KMS-11 (cell line): Measurements from ENCODE around the gene TLX2.

Source experiments
- H2AFZ ChIP-seq: fragments of 200-600 bp; sonication (generic); 2 replicates; pipeline ENCODE4 v1.6.1; 2016; ENCODE audit warnings: antibody characterized with exemption, mixed run types, low read depth
- H3K27ac ChIP-seq: fragments of 200-600 bp; sonication (generic); 2 replicates; pipeline ENCODE4 v1.6.1; 2016; ENCODE audit warnings: mild to moderate bottlenecking, mixed run types
- H3K27me3 ChIP-seq: fragments of 200-600 bp; sonication (generic); 2 replicates; pipeline ENCODE4 v1.6.1; 2017; ENCODE audit warnings: mild to moderate bottlenecking, low read depth, mixed run types, moderate library complexity; ENCODE audit not compliant: insufficient read depth
- H3K36me3 ChIP-seq: fragments of 200-600 bp; sonication (generic); 2 replicates; pipeline ENCODE4 v1.6.1; 2017; ENCODE audit warnings: mild to moderate bottlenecking, mixed run types; ENCODE audit not compliant: insufficient read depth
- H3K4me1 ChIP-seq: fragments of 200-600 bp; sonication (generic); 2 replicates; pipeline ENCODE4 v1.6.1; 2016; ENCODE audit warnings: mild to moderate bottlenecking, low read depth, mixed run types; ENCODE audit not compliant: poor library complexity, severe bottlenecking
- H3K4me2 ChIP-seq: fragments of 200-600 bp; sonication (generic); 2 replicates; pipeline ENCODE4 v1.7.0; 2016; ENCODE audit warnings: mild to moderate bottlenecking, mixed run types
- H3K4me3 ChIP-seq: fragments of 200-600 bp; sonication (generic); IDR thresholded peaks from 2 replicates; pipeline ENCODE4 v1.6.1; 2017; ENCODE audit warnings: low read depth, low read length, mixed read lengths; ENCODE audit not compliant: insufficient read depth
- H3K79me2 ChIP-seq: fragments of 200-600 bp; sonication (generic); 2 replicates; pipeline ENCODE4 v1.6.1; 2016; ENCODE audit warnings: low read depth, mixed run types; ENCODE audit not compliant: insufficient read depth
- H3K9ac ChIP-seq: fragments of 200-600 bp; sonication (generic); 2 replicates; pipeline ENCODE4 v1.6.1; 2016; ENCODE audit warnings: mild to moderate bottlenecking, mixed run types
- H4K20me1 ChIP-seq: fragments of 200-600 bp; sonication (generic); 2 replicates; pipeline ENCODE4 v1.6.1; 2016; ENCODE audit warnings: mild to moderate bottlenecking, mixed run types; ENCODE audit not compliant: insufficient read depth
- TF ChIP-seq, protein P1 (sequence below): fragments of 200-600 bp; sonication (generic); conservative IDR thresholded peaks from 2 replicates; pipeline ENCODE4 v1.6.1; 2017; ENCODE audit warnings: low read depth, mild to moderate bottlenecking, antibody characterized with exemption, low read length, moderate library complexity, mixed read lengths

The TLX2 gene

DNA sequence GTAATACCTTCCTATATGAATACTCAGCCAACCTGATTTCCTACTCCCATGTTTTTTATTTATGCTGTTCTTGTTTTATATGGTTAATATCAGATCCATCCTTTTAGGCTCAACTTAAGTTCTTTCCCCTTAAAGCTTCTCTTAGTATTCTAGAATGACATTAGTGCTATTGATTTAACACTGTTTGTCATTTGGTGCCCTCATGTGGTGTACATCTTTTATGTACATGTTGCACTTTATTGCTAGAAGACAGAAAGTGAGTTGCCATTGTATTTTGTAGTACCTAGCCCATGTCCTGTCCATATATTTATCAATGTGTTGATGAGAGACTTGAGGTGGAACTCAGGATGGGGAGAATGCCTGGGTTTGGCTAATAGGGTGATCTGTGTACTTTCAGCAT lies 18.0 kb downstream of the TLX2 start:
- Histone ChIP-seq H3K27ac (no peak overlapping the region), H4K20me1 (no peaks in the 10 kb centered on the region), H3K4me3 (no peak overlapping the region), H2AFZ (no peak overlapping the region), H3K9ac (no peak overlapping the region), H3K4me1 (peaks cover 22% of the 10 kb centered on the region), H3K27me3 (no peaks in the 10 kb centered on the region), H3K36me3 (no peaks in the 10 kb centered on the region; the same call in 1 of the 2 replicates), H3K4me2 (no peak overlapping the region), H3K79me2 (peaks cover 30% of the 10 kb centered on the region)
- TF ChIP-seq, protein P1, sequence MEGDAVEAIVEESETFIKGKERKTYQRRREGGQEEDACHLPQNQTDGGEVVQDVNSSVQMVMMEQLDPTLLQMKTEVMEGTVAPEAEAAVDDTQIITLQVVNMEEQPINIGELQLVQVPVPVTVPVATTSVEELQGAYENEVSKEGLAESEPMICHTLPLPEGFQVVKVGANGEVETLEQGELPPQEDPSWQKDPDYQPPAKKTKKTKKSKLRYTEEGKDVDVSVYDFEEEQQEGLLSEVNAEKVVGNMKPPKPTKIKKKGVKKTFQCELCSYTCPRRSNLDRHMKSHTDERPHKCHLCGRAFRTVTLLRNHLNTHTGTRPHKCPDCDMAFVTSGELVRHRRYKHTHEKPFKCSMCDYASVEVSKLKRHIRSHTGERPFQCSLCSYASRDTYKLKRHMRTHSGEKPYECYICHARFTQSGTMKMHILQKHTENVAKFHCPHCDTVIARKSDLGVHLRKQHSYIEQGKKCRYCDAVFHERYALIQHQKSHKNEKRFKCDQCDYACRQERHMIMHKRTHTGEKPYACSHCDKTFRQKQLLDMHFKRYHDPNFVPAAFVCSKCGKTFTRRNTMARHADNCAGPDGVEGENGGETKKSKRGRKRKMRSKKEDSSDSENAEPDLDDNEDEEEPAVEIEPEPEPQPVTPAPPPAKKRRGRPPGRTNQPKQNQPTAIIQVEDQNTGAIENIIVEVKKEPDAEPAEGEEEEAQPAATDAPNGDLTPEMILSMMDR: peak; percentile 51; the same call in 1 of the 2 replicates

DNA sequence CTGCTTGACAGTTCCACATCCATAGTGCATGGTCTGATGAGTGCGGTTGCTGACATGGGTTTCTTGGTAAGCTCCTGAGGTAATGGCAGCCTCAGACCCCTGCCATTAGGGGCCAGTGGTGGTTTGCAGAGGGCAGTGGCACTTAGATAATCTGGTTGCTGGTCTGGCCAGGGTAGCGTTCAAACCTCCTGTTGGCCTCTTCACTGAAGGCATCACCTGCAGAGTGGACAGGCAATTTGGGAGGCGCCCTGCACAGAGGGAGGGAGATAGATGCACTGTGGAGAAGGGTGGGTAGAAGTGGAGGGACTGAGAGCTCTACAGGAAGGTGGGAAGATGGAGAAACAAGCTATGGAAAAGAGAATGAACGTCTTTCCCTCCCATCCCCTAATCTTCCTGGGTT lies 19.2 kb downstream of the TLX2 start:
- Histone ChIP-seq H3K4me2 (no peak overlapping the region), H3K79me2 (peaks cover 18% of the 10 kb centered on the region), H3K27me3 (no peaks in the 10 kb centered on the region; the same call in 1 of the 2 replicates), H3K4me3 (no peak overlapping the region), H2AFZ (no peak overlapping the region), H3K9ac (no peak overlapping the region), H3K4me1 (peaks cover 13% of the 10 kb centered on the region), H4K20me1 (no peaks in the 10 kb centered on the region), H3K36me3 (no peaks in the 10 kb centered on the region), H3K27ac (no peak overlapping the region)
- TF ChIP-seq, protein P1: no peak

DNA sequence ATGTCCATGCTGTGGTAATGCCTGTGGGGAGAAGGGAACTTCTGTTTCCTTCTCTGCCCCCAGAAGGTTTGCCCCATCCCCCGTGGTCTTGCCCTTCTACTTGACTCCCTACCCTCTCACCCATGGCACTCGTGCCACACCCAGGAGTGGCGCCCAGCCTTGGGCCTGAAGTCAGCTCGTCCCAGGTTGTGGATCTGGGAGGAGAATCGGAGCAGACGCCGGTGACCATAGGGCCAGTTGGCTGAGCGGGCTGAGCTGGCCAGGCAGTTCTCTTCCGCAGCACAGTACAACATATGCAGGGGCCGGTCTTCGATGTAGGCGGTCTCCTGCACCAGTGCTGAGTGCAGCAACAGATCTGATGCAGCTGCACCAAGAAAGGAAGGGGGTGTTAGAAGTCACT lies 20.2 kb downstream of the TLX2 start:
- Histone ChIP-seq H3K4me3 (no peak overlapping the region), H3K4me1 (peaks cover 12% of the 10 kb centered on the region), H3K9ac (no peak overlapping the region), H3K36me3 (no peaks in the 10 kb centered on the region), H3K27ac (no peak overlapping the region), H2AFZ (no peak overlapping the region), H4K20me1 (no peaks in the 10 kb centered on the region), H3K4me2 (no peak overlapping the region), H3K27me3 (no peaks in the 10 kb centered on the region; the same call in 1 of the 2 replicates), H3K79me2 (peaks cover 8% of the 10 kb centered on the region; the same call in 1 of the 2 replicates)
- TF ChIP-seq, protein P1: no peak

DNA sequence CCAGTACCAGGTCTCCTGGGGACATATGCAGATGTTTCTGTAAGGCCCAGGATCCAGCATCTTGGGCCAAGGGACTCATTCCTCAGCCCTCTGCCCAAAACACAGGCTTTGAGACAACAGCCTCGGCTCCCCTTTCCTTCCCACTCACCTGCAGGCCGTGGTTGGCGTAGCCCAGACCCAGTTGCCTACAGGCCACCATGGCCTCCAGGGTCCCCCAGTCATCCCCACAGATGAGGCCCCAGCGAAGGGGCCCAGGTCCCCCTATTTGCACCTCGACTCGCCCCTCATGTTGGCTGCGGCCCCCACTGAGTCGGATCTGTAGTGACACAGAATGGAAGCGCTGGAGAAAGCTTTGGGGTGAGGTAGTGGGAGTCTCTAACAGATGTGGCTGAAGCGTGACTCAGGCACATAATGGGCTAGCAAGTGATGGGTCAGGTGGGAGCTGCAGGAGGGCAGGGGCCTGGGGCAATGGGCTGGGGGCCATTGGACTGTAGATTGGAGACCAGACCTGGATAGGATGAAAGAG lies 21.3 kb downstream of the TLX2 start:
- Histone ChIP-seq H3K4me1 (peaks cover 12% of the 10 kb centered on the region), H3K27ac (no peak overlapping the region), H3K27me3 (no peaks in the 10 kb centered on the region; the same call in 1 of the 2 replicates), H3K9ac (no peak overlapping the region), H4K20me1 (no peaks in the 10 kb centered on the region), H2AFZ (no peak overlapping the region), H3K79me2 (0 out of 2 replicates have a peak, but pooled peaks cover 8% of the 10 kb centered on the region), H3K36me3 (no peaks in the 10 kb centered on the region), H3K4me2 (no peak overlapping the region), H3K4me3 (no peak overlapping the region)
- TF ChIP-seq, protein P1: no peak
